Right hindlimb (tissue), 1 donor: ENCODE measurements around the gene SMIM1.
"Not testable (repeated sequence)": the region's sequence is repeated elsewhere in the genome, so short reads cannot be mapped to it uniquely, and the experiment has no call there.

Experiments
- DNase-seq: peaks from one replicate; pipeline ENCODE4 v3.0.0-alpha.2; 2018

Gene SMIM1

GRCh38 chr1:3796215-3797061, 23.9 kb downstream of the SMIM1 start, which contains the start of gene LRRC47:
Gene LRRC47, minus strand, starts transcription at chr1:3796498. Its CDS starts 22 bp downstream, at chr1:3796476.
- DNase-seq: peak; percentile 96

GRCh38 chr1:3799976-3800685, 27.6 kb downstream of the SMIM1 start:
- DNase-seq: no peak

GRCh38 chr1:3800795-3801194, 28.2 kb downstream of the SMIM1 start:
- DNase-seq: not testable (repeated sequence)

GRCh38 chr1:3803905-3804626, 31.5 kb downstream of the SMIM1 start:
- DNase-seq: no peak

GRCh38 chr1:3804627-3804944, 32.0 kb downstream of the SMIM1 start:
- not testable (repeated sequence) for DNase-seq

- no peak for DNase-seq
These were observed 32.5 kb downstream of the SMIM1 start for GRCh38 chr1:3805038-3805437.

- no peak for DNase-seq
These were observed 35.2 kb downstream of the SMIM1 start for GRCh38 chr1:3807769-3808168.

GRCh38 chr1:3809680-3810079, 37.1 kb downstream of the SMIM1 start:
- no peak for DNase-seq

- not testable (repeated sequence) for DNase-seq
These were observed 37.7 kb downstream of the SMIM1 start for GRCh38 chr1:3810149-3810761.

GRCh38 chr1:3811595-3811911, 39.0 kb downstream of the SMIM1 start:
- no peak for DNase-seq

- DNase-seq: no peak
These were observed 41.5 kb downstream of the SMIM1 start for GRCh38 chr1:3814065-3814464.

- DNase-seq: no peak
These were observed 42.4 kb downstream of the SMIM1 start for GRCh38 chr1:3814771-3815561.

GRCh38 chr1:3816331-3817137, 44.0 kb downstream of the SMIM1 start:
- no peak for DNase-seq

- DNase-seq: no peak
These were observed 44.7 kb downstream of the SMIM1 start for GRCh38 chr1:3817138-3817740.

- no peak for DNase-seq
These were observed 45.5 kb downstream of the SMIM1 start for GRCh38 chr1:3817821-3818597.

GRCh38 chr1:3819771-3820200, 47.2 kb downstream of the SMIM1 start:
- peak; percentile 34 for DNase-seq

- no peak for DNase-seq
These were observed 47.8 kb downstream of the SMIM1 start for GRCh38 chr1:3820316-3820715.

GRCh38 chr1:3821004-3821403, 48.5 kb downstream of the SMIM1 start:
- DNase-seq: peak; percentile 60

GRCh38 chr1:3821447-3821846, 48.9 kb downstream of the SMIM1 start:
- no peak for DNase-seq

- no peak for DNase-seq
These were observed 49.4 kb downstream of the SMIM1 start for GRCh38 chr1:3821908-3822307.
